Measurements from ENCODE around the gene LGALSL. TPM values are rescaled to one million over a fixed set of nuclear protein-coding genes. Genes with fewer than 3 reads are reported as not detected.

LGALSL gene
- total RNA-seq, 4 donors from 2014 or later, result 13.1 to 30.7 (median 18.1) TPM

DNA sequence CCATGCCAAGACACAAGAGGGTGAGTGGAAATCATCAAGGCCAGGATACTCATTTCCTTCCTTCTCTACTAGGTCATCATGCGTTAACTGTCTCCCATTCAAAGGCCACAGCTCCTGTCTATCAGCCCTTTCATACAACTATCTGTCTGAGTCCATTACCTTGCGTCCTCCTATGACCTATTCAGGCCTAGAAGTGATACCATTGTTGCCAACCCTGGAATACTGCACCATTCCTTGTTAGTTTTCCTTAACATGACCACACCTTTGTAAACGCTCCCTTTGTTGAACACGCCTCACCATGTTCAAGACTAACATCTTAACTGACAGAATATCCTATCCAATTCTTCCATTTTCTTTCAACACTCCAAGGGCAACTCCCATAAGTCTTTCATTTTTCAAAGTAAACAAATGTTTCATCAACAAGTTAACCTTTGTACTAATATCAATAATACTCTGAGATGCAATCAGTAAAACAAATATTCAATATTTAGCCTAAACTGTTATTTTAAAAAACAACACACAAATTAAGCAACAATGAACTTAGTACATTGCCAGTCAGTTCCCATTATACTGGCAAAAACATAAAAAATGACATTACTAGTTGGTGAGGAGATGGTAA, 19.8 kb upstream of the LGALSL start:
- Histone ChIP-seq H3K36me3 (no peaks in the 10 kb centered on the region), H3K4me3 (no peak overlapping the region), H3K9me3 (no peaks in the 10 kb centered on the region), H3K4me1 (no peaks in the 10 kb centered on the region), H3K27ac (no peak overlapping the region), H3K27me3 (no peaks in the 10 kb centered on the region)
- in situ Hi-C loops (cut with MboI; ENCODE audit: low pct_ligation_motif_present in 1 of 4, low pct_unique_long_range_greater_than_20kb in 1 of 4, low sequenced_read_pairs in 3 of 4), result no loop called here
- no peak for DNase-seq
- TF ChIP-seq EP300 (IDR thresholded peaks at IDR 0.05; ENCODE audit: low read depth), result no peak
- TF ChIP-seq POLR2AphosphoS5 (IDR thresholded peaks at IDR 0.05), result no peak
- TF ChIP-seq, protein P1, sequence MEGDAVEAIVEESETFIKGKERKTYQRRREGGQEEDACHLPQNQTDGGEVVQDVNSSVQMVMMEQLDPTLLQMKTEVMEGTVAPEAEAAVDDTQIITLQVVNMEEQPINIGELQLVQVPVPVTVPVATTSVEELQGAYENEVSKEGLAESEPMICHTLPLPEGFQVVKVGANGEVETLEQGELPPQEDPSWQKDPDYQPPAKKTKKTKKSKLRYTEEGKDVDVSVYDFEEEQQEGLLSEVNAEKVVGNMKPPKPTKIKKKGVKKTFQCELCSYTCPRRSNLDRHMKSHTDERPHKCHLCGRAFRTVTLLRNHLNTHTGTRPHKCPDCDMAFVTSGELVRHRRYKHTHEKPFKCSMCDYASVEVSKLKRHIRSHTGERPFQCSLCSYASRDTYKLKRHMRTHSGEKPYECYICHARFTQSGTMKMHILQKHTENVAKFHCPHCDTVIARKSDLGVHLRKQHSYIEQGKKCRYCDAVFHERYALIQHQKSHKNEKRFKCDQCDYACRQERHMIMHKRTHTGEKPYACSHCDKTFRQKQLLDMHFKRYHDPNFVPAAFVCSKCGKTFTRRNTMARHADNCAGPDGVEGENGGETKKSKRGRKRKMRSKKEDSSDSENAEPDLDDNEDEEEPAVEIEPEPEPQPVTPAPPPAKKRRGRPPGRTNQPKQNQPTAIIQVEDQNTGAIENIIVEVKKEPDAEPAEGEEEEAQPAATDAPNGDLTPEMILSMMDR (IDR thresholded peaks at IDR 0.05), result no peak
- no peak for TF ChIP-seq POLR2A (IDR thresholded peaks at IDR 0.05)
- 81 to 83% methylated on average over 4 of the region's 4 CpGs for WGBS, 2 donors (ENCODE audit: low coverage in 1 of 2)
- intact Hi-C loops (cut with DNase I; ENCODE audit: low total_unique reads), result loop anchor here (1.0 kb wide), 1 partner anchor 23 kb away; no protein-coding TSS in a partner anchor

DNA sequence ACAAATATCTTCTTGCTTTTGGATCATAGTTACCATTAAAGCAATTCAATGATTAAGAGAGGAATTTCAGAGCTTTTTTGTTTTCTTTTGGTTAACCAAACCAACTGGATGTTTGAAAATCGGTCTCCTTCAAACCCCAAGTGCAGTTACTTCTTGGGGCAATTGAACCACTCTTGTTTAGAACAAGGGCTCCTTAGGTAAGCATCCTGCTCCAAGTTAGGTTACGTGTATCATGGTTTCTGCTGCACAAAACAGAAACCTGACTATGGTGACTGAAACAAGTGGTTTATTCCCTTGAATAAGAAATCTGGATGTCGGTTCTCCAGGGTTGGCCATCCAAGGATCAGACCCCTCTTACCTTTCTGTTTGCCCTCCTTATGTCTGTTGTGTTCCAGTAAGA, 16.1 kb upstream of the LGALSL start:
- in situ Hi-C loops (cut with MboI; ENCODE audit: low pct_ligation_motif_present in 1 of 4, low pct_unique_long_range_greater_than_20kb in 1 of 4, low sequenced_read_pairs in 3 of 4) (no loop called here), intact Hi-C loops (cut with DNase I; ENCODE audit: low total_unique reads) (no loop called here)
- no peaks in the 10 kb centered on the region for H3K36me3 ChIP-seq
- no peaks in the 10 kb centered on the region for H3K9me3 ChIP-seq
- WGBS, 2 donors (ENCODE audit: low coverage in 1 of 2), result 85 to 92% methylated on average over 2 to 3 of the region's 3 CpGs
- peaks cover 0 to 5% (median 2%) of the 10 kb centered on the region in 4 donors for H3K4me1 ChIP-seq
- TF ChIP-seq, protein P1 (IDR thresholded peaks at IDR 0.05), result no peak
- TF ChIP-seq POLR2A (IDR thresholded peaks at IDR 0.05) (no peak), POLR2AphosphoS5 (IDR thresholded peaks at IDR 0.05) (no peak), EP300 (IDR thresholded peaks at IDR 0.05; ENCODE audit: low read depth) (no peak)
- no peaks in the 10 kb centered on the region for H3K27me3 ChIP-seq
- no peak overlapping the region for H3K4me3 ChIP-seq
- H3K27ac ChIP-seq, result no peak overlapping the region
- DNase-seq, result no peak

DNA sequence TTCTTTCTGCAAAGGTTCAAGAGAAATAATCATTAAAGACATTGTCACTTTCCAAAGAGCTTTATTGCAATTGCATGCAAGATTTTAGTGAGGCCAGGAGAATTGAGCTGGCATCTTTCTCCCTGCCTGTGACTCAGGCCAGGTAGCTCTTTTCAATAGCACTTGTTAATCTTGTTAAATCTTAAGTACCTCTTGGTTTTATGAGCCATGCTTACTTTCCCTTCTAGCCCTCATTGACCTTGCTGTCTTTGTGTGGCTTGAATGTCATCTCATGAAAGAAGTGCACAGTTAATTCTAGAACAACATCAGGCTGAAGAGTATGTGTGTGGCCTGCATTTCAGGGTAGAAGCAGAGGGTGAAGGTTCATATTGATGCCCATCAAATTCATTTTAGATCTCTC, 14.8 kb upstream of the LGALSL start:
- Histone ChIP-seq H3K4me3 (no peak overlapping the region), H3K4me1 (peaks cover 0 to 5% (median 2%) of the 10 kb centered on the region in 4 donors), H3K27ac (no peak overlapping the region), H3K36me3 (no peaks in the 10 kb centered on the region), H3K27me3 (no peaks in the 10 kb centered on the region), H3K9me3 (no peaks in the 10 kb centered on the region)
- in situ Hi-C loops (cut with MboI; ENCODE audit: low pct_ligation_motif_present in 1 of 4, low pct_unique_long_range_greater_than_20kb in 1 of 4, low sequenced_read_pairs in 3 of 4), result no loop called here
- DNase-seq, result no peak
- intact Hi-C loops (cut with DNase I; ENCODE audit: low total_unique reads), result no loop called here
- TF ChIP-seq POLR2AphosphoS5 (IDR thresholded peaks at IDR 0.05) (no peak), POLR2A (IDR thresholded peaks at IDR 0.05) (no peak), EP300 (IDR thresholded peaks at IDR 0.05; ENCODE audit: low read depth) (no peak)
- TF ChIP-seq, protein P1 (IDR thresholded peaks at IDR 0.05), result no peak

- Histone ChIP-seq H3K36me3 (no peaks in the 10 kb centered on the region), H3K4me1 (peaks cover 0 to 5% (median 2%) of the 10 kb centered on the region in 4 donors), H3K27me3 (no peaks in the 10 kb centered on the region), H3K27ac (no peak overlapping the region), H3K4me3 (no peak overlapping the region), H3K9me3 (no peaks in the 10 kb centered on the region)
- no peak for DNase-seq
- 70 to 78% methylated on average over 2 of the region's 2 CpGs for WGBS, 2 donors (ENCODE audit: low coverage in 1 of 2)
- intact Hi-C loops (cut with DNase I; ENCODE audit: low total_unique reads) (no loop called here), in situ Hi-C loops (cut with MboI; ENCODE audit: low pct_ligation_motif_present in 1 of 4, low pct_unique_long_range_greater_than_20kb in 1 of 4, low sequenced_read_pairs in 3 of 4) (no loop called here)
- TF ChIP-seq POLR2AphosphoS5 (IDR thresholded peaks at IDR 0.05) (no peak), POLR2A (IDR thresholded peaks at IDR 0.05) (no peak), EP300 (IDR thresholded peaks at IDR 0.05; ENCODE audit: low read depth) (no peak)
- TF ChIP-seq, protein P1 (IDR thresholded peaks at IDR 0.05), result no peak
Measured at GRCh38 chr2:64440843-64441242, 13.1 kb upstream of the LGALSL start.

All from transverse colon (tissue), 4 donors.